ENCODE results near the gene ADIG. TPM values are rescaled to one million over a fixed set of nuclear protein-coding genes. Genes with fewer than 3 reads are reported as not detected.

ADIG gene
- total and polyA plus RNA-seq, 12 donors: not detected

- no peak for DNase-seq
- Histone ChIP-seq H3K27ac (no peak overlapping the region), H3K9me3 (replicated peaks in 1 of 3) (no peaks in the 10 kb centered on the region), H3K4me1 (replicated peaks in 1 of 2) (no peaks in the 10 kb centered on the region), H3K4me3 (no peak overlapping the region), H3K36me3 (replicated peaks in 1 of 2) (no peaks in the 10 kb centered on the region), H3K27me3 (peaks cover 17% of the 10 kb centered on the region)
- TF ChIP-seq CTCF (IDR thresholded peaks at IDR 0.05) (no peak), POLR2A (IDR thresholded peaks at IDR 0.05) (no peak)
- intact Hi-C loops (cut with DNase I): no loop called here
- 60 to 73% (median 69%) methylated on average over 9 of the region's 9 CpGs for WGBS, 4 donors
These were observed 39.4 kb downstream of the ADIG start for GRCh38 chr20:38620441-38620840.

- 62 to 65% (median 63%) methylated on average over 3 to 4 of the region's 4 CpGs for WGBS, 4 donors
- no peaks in the 10 kb centered on the region for H3K9me3 ChIP-seq (replicated peaks in 1 of 3)
- H3K27ac ChIP-seq: no peak overlapping the region
- H3K4me1 ChIP-seq (replicated peaks in 1 of 2): no peaks in the 10 kb centered on the region
- H3K36me3 ChIP-seq (replicated peaks in 1 of 2): no peaks in the 10 kb centered on the region
- peaks cover 5% of the 10 kb centered on the region for H3K27me3 ChIP-seq
- no peak for DNase-seq
- intact Hi-C loops (cut with DNase I): no loop called here
- no peak for TF ChIP-seq POLR2A (IDR thresholded peaks at IDR 0.05)
- no peak for TF ChIP-seq CTCF (IDR thresholded peaks at IDR 0.05)
- H3K4me3 ChIP-seq: no peak overlapping the region
These were observed 42.1 kb downstream of the ADIG start for GRCh38 chr20:38623061-38623460.

DNA sequence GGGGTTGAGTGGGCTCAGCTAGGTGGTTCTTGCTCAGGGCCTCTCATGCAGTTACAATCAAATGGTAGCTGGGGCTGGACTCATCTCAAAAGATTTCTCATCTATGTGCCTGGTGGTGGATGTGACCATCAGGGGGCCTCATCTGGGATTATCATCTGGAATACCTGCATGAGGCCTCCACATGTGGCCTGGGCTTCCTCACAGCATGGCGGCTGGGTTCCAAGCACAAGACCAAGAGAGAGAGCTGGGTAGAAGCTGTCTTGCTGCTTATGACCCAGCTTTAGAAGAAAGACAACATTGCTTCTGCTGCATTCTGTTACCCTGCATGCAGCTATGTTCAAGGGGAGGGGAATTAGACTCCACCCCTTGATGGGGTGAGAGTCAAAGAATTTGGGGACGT is 43.1 kb downstream of the ADIG start:
- DNase-seq: no peak
- Histone ChIP-seq H3K36me3 (replicated peaks in 1 of 2) (no peaks in the 10 kb centered on the region), H3K27me3 (no peaks in the 10 kb centered on the region), H3K27ac (no peak overlapping the region), H3K4me3 (no peak overlapping the region), H3K9me3 (replicated peaks in 1 of 3) (no peaks in the 10 kb centered on the region), H3K4me1 (replicated peaks in 1 of 2) (no peaks in the 10 kb centered on the region)
- 87 to 95% (median 91%) methylated on average over 2 of the region's 2 CpGs for WGBS, 4 donors
- TF ChIP-seq POLR2A (IDR thresholded peaks at IDR 0.05): no peak
- no peak for TF ChIP-seq CTCF (IDR thresholded peaks at IDR 0.05)
- intact Hi-C loops (cut with DNase I): no loop called here

GRCh38 chr20:38625896-38626295 is 44.9 kb downstream of the ADIG start:
- no peak overlapping the region for H3K27ac ChIP-seq
- no peaks in the 10 kb centered on the region for H3K4me1 ChIP-seq (replicated peaks in 1 of 2)
- TF ChIP-seq CTCF (IDR thresholded peaks at IDR 0.05): no peak
- TF ChIP-seq POLR2A (IDR thresholded peaks at IDR 0.05): no peak
- intact Hi-C loops (cut with DNase I): no loop called here
- no peak overlapping the region for H3K4me3 ChIP-seq
- no peaks in the 10 kb centered on the region for H3K36me3 ChIP-seq (replicated peaks in 1 of 2)
- H3K27me3 ChIP-seq: no peaks in the 10 kb centered on the region
- no peaks in the 10 kb centered on the region for H3K9me3 ChIP-seq (replicated peaks in 1 of 3)
- no peak for DNase-seq
